ENCODE measurements around the gene SBK2. TPM values are rescaled to one million over a fixed set of nuclear protein-coding genes. Genes with fewer than 3 reads are reported as not detected.

The SBK2 gene
- total and polyA plus RNA-seq, 7 donors, result 0.14 to 13.4 (median 1.1) TPM

DNA sequence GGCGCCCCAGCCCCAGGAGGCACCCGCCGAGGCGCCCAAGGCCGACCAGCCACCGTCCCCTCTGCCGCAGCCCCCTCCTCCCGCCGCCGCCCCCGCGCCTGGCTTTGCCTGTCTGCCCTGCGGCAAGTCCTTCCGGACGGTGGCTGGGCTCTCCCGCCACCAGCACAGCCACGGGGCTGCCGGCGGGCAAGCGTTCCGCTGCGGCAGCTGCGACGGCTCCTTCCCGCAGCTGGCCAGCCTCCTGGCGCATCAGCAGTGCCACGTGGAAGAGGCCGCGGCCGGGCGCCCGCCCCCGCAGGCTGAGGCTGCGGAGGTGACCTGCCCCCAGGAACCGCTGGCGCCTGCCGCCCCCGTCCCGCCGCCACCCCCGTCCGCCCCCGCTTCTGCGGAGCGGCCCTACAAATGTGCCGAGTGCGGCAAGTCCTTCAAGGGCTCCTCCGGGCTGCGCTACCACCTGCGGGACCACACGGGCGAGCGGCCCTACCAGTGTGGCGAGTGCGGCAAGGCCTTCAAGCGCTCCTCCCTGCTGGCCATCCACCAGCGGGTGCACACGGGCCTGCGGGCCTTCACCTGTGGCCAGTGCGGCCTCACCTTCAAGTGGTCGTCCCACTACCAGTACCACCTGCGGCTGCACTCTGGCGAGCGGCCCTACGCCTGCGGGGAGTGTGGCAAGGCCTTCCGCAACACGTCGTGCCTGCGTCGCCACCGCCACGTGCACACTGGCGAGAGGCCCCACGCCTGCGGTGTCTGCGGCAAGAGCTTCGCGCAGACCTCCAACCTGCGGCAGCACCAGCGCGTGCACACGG lies 54.6 kb downstream of the SBK2 start:
- H3K4me1 ChIP-seq, result peaks cover 20% of the 10 kb centered on the region
- H3K27me3 ChIP-seq (ENCODE audit: insufficient read depth in 3 of 3, low read length in 2 of 3), result peaks cover 0 to 6% (median 0%) of the 10 kb centered on the region in 3 donors
- H3K27ac ChIP-seq, result no peak overlapping the region
- H3K4me3 ChIP-seq, result no peak overlapping the region
- TF ChIP-seq, protein P1, sequence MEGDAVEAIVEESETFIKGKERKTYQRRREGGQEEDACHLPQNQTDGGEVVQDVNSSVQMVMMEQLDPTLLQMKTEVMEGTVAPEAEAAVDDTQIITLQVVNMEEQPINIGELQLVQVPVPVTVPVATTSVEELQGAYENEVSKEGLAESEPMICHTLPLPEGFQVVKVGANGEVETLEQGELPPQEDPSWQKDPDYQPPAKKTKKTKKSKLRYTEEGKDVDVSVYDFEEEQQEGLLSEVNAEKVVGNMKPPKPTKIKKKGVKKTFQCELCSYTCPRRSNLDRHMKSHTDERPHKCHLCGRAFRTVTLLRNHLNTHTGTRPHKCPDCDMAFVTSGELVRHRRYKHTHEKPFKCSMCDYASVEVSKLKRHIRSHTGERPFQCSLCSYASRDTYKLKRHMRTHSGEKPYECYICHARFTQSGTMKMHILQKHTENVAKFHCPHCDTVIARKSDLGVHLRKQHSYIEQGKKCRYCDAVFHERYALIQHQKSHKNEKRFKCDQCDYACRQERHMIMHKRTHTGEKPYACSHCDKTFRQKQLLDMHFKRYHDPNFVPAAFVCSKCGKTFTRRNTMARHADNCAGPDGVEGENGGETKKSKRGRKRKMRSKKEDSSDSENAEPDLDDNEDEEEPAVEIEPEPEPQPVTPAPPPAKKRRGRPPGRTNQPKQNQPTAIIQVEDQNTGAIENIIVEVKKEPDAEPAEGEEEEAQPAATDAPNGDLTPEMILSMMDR (IDR thresholded peaks at IDR 0.05), result no peak
- peaks cover 0 to 18% of the 10 kb centered on the region in 2 donors for H3K36me3 ChIP-seq (ENCODE audit: insufficient read depth in 1 of 2, low read depth in 1 of 2)
- intact Hi-C loops (cut with DNase I), result no loop called here
- ATAC-seq (no peak), DNase-seq (no peak)
- WGBS, 3 donors, result 87 to 91% (median 88%) methylated on average over 68 to 83 of the region's 83 CpGs
- H3K9me3 ChIP-seq, result no peaks in the 10 kb centered on the region

DNA sequence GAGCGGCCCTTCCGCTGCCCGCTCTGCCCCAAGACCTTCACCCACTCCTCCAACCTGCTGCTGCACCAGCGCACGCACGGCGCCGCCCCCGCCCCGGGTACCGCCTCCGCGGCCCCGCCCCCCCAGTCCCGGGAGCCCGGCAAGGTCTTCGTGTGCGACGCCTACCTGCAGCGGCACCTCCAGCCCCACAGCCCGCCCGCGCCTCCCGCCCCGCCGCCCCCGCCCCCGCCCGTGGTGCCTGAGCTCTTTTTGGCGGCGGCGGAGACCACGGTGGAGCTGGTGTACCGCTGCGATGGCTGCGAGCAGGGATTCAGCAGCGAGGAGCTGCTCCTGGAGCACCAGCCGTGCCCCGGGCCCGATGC lies 55.2 kb downstream of the SBK2 start:
- no peak overlapping the region for H3K27ac ChIP-seq
- no peaks in the 10 kb centered on the region for H3K9me3 ChIP-seq
- no peak overlapping the region for H3K4me3 ChIP-seq
- WGBS, 3 donors, result 70 to 78% (median 75%) methylated on average over 23 to 40 of the region's 40 CpGs
- H3K27me3 ChIP-seq (ENCODE audit: insufficient read depth in 3 of 3, low read length in 2 of 3), result peaks cover 0 to 6% (median 0%) of the 10 kb centered on the region in 3 donors
- no peak for ATAC-seq
- TF ChIP-seq, protein P1 (IDR thresholded peaks at IDR 0.05), result no peak
- H3K36me3 ChIP-seq (ENCODE audit: insufficient read depth in 1 of 2, low read depth in 1 of 2), result peaks cover 0 to 18% of the 10 kb centered on the region in 2 donors
- intact Hi-C loops (cut with DNase I), result no loop called here
- no peak for DNase-seq
- H3K4me1 ChIP-seq, result peaks cover 21% of the 10 kb centered on the region

GRCh38 chr19:55481148-55481793 lies 55.7 kb downstream of the SBK2 start:
- no peak for ATAC-seq

GRCh38 chr19:55479451-55480230 lies 57.3 kb downstream of the SBK2 start:
- Histone ChIP-seq H3K27ac (no peak overlapping the region), H3K36me3 (ENCODE audit: insufficient read depth in 1 of 2, low read depth in 1 of 2) (peaks cover 0 to 18% of the 10 kb centered on the region in 2 donors), H3K9me3 (no peaks in the 10 kb centered on the region), H3K4me1 (peaks cover 26% of the 10 kb centered on the region), H3K4me3 (no peak overlapping the region), H3K27me3 (ENCODE audit: insufficient read depth in 3 of 3, low read length in 2 of 3) (no peaks in the 10 kb centered on the region)
- no peak for ATAC-seq
- intact Hi-C loops (cut with DNase I), result no loop called here
- no peak for DNase-seq
- TF ChIP-seq, protein P1 (IDR thresholded peaks at IDR 0.05), result no peak
- WGBS, 3 donors, result 68 to 82% (median 79%) methylated on average over 14 to 15 of the region's 15 CpGs

More at GRCh38 chr19:55481148-55481793, 55.7 kb downstream of the SBK2 start:
- peaks cover 0 to 18% of the 10 kb centered on the region in 2 donors for H3K36me3 ChIP-seq (ENCODE audit: insufficient read depth in 1 of 2, low read depth in 1 of 2)
- WGBS, 3 donors, result 94% methylated on average over 47 to 52 of the region's 52 CpGs
- TF ChIP-seq, protein P1 (IDR thresholded peaks at IDR 0.05), result no peak
- DNase-seq, result no peak
- H3K4me1 ChIP-seq, result peaks cover 21% of the 10 kb centered on the region
- H3K4me3 ChIP-seq, result no peak overlapping the region
- peaks cover 0 to 2% (median 0%) of the 10 kb centered on the region in 3 donors for H3K27me3 ChIP-seq (ENCODE audit: insufficient read depth in 3 of 3, low read length in 2 of 3)
- no peaks in the 10 kb centered on the region for H3K9me3 ChIP-seq
- intact Hi-C loops (cut with DNase I), result no loop called here
- H3K27ac ChIP-seq, result no peak overlapping the region
